Left colon (tissue), 2 donors: Measurements from ENCODE around the gene MYH6. TPM values are rescaled to one million over a fixed set of nuclear protein-coding genes. Genes with fewer than 3 reads are reported as not detected.

Experiments
- ATAC-seq: fragments of 200-7000 bp; cut with Tn5 transposase; one replicate; pipeline ENCODE4 v1.9.1; 2020; ENCODE audit warnings: mild to moderate bottlenecking, moderate library complexity
- DNase-seq, 2 donors: peaks; one replicate each; pipeline ENCODE4 v3.0.0-alpha.2; 2020
- intact Hi-C, 2 donors: fragments of 100-400 bp; cut with DNase I in 1 of 2; cut with micrococcal nuclease in 1 of 2; formaldehyde crosslinking; loops; one replicate each; pipeline versions ENCODE4 v1.11.2 to v1.14.0; 2022; cut with DNase I, micrococcal nuclease
- total RNA-seq, 2 donors: library from RNA; stranded (reverse); fragmentation: NEBNext Ultra II Directional; extraction: Animal tissue kit (Norgen Biotek cat#: 25700); gene quantifications; one replicate each; pipeline ENCODE4 v1.2.1, GENCODE V29; 2021
- donor health status: DM: no; HTN: no; CAD: no.
- donor health status: DM: yes; HTN: yes; CAD: no.

Gene MYH6
- total RNA-seq, 2 donors from 2014 or later: not detected

DNA sequence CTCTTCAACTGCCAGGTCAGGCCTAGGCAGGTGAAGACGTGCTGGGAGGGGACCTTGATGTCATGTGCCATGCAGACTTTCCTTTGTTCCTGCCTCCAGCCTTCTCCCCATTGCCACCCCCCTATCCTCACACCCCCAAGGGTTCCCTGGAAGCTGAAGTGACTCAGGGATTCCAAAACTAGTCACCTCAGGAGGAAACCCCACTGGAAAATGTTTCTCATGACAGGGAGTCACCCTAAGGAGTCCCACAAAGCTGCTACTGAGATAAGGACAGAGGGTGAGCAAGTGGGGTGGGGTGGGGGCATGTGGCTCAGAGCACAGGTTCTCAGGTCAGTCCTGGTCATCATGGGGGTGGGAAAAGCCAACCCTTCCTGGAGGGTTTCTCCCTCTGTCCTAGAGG lies 37.9 kb downstream of the MYH6 start:
- DNase-seq: no peak
- no peak for ATAC-seq
- intact Hi-C loops: no loop called here

DNA sequence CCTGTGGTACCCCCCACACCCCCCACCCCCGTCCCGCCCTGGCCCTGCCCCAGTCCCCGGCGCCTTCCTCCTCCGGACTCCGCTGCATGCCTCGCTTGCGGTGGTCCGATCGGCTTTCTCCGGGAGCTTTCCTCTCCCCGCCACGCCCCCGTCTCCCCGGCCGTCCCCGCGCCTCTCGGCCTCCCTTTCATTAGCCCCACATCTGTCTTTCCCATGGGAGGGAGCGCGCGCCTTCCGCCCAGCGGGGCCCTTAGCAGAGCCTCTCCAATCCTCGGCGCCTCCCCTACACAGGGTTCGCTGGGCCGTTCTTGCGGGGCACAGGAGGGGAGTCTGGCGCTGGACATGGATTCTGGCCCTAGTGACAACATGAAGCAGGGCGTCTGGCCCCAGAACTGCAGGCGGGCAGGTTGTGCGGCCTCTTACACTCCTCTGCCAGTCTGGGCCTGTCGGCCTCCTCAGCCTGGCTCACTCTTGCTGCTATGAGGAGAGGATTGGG lies 41.6 kb downstream of the MYH6 start:
- intact Hi-C loops: no loop called here
- ATAC-seq (peak; percentile 21), DNase-seq (peak; percentile 47 to 52)

DNA sequence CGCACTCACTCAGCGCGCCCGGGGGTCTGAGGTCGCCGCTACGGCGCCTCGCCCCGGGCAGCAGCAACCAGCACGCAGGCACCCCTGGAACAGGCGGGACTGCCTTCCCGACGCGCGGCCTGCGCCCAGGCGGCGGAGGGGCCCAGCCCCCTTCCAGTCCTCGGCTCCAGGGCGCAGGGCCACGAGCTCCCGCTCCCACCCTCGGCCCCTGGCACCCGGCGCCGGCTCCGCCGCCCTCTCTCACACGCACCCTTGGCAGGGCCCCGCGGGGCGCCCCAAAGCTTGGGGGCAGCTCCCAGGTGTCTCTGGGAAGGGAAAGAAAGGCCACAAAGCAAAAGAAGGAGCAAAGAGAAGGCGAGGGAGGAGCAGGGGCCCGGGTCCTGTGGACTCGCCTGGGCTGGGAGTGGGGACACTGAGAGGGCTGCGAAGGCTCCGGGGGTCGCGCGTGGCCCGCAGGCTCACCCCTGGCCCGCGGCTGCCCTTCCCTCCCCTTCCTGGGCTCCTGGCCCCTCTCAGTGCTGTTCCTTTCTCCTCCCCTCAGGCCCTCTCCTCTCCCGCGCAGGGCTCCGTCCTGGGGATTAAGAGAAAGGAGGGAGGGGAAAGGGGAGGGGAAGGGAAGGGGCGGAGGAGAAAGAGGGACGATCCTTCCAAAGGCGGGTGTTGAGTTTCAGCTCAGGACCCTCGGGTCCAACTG lies 42.2 kb downstream of the MYH6 start:
- intact Hi-C loops: no loop called here
- DNase-seq: peak in 1 of 2 donors; percentile 36
- peak; percentile 28 for ATAC-seq

DNA sequence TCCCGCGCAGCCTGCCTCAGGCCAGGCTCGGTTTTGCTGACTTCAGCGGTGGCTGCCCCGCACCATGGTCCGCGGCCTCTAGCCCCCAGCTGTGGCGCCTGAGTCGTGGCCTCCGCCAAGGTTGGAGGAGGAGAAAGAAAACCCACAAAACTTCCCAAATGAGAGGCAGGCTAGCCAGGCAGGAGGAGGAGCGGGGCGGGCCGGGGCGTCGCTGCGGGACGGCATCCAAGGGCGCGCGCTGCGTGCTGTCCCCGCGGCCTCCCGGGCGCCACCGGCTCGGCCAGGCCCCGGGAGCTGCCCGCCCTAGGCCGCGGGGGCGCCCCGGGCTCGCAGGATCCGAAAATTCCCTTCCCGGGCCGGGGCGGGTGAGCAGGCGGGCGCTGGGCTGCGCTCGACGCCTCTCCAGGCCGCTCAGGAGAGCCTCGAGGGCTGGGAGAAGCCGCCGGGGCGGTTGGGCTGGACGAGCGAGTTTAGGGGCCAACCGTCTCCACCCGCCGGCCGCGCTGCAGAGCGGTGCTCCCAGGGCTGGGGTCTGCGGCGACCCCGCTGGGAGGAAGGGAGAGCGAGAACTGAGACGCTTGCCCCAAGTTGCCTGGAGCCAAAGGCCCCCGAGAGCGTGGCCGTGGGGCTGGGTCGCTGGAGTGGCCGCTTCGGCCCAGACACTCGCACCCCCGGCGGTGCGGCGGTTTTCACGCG lies 42.9 kb downstream of the MYH6 start, which contains the start of gene EFS:
TSS of gene EFS (minus strand) at position 137 of the 696 bp plus-strand sequence. CDS start 147 bp downstream, outside the sequence.
- ATAC-seq (peak; percentile 12), DNase-seq (no peak)
- intact Hi-C loops: no loop called here

DNA sequence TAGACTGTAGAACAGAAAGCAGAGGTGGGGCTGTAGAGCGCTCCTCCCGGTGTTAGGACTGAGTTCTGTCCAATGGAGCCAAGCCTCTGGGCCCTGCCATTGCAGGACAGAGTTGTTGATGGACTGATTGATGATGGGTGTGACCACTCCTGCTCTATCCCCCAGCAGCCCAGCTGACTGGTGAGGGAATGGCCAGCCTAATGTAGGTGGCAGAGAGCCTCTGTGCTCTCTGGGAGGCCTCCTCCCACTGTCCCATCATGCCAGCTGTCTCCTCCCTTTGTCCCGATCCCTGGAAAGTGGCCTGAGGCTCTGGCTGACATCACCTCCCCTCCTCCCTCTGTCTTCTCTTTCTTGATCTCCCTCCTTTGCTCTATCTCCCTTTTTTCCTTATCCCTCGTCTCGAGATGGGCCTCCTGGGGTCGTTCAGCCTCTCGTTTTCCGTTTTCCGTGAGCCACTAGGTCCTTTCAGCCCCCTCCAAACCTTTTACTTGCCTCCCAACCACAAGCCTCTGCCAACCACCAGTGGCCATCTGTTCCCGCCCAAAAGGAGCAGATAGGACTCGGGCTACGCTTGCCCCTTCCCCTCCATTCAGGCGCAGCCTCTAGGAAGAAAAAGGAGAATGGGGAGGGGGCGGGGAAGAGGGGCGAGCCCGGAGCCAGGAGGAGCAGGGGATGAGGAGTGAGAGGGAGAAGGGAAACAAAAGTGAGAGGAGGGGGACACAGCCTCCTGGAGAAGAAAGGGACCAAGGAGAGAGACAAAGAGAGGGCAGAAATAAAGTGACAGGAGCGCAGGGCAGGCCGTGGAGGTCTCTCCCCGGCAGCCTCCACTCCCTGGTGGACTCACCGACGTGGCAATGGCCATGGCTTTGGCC lies 43.7 kb downstream of the MYH6 start:
- intact Hi-C loops: no loop called here
- DNase-seq: no peak
- ATAC-seq: no peak

DNA sequence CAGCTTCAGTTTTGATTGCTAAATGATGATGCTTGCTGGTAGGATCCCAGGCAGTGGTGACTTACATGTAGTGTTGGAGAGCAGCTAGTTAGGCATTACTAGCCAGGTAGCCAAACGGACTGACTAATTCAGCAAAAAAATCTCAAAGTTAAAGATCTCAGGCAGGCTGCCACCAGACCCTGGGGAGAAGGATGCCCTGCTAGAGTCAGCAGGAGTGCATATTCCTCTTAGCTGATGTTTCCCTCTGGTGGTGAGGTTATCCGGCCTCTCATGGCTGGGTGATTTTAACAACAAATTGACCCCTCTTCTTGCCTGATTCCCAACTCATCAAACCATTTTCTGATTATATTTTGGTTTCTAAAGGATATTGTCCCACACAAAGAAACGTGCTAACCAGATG lies 45.9 kb downstream of the MYH6 start:
- intact Hi-C loops: no loop called here
- DNase-seq: no peak
- ATAC-seq: no peak

DNA sequence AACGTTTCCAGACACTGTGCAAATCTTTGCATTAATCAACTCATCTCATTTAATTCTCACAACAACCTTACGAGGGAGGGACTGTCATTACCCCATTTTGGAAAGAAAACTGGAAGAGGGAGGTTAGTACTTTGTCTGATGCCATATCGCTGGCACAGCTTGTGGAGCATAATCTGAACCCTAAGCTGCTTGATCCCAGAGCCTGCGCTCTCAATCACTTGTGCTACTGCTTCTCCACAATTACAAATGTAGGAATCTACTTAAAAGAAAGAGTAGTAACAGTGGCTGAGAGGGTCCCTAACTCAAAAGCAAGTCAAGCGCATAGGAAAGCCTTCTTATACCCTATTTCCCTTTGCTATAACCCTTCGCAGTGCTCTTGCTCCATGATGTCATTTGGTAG lies 46.3 kb downstream of the MYH6 start:
- intact Hi-C loops: no loop called here
- DNase-seq (no peak), ATAC-seq (no peak)

DNA sequence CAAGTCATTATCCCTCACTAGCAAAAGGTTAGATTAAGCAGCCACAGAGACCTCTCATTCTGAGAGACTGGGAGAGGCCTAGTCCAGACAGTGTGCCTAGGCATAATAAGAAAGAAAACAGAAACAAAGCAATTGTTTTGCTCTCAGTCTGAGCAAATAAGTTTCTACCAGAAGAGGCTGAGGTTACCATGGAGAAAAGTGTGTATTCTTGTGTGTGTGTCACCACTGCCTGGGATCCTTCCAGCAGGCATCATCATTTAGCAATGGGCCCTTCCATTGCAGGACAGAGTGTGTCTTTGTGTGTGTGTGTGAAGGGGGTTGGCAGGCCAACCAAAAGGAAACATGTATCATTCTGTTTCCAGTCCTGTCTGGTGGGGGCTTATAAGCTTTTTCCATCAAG lies 46.8 kb downstream of the MYH6 start:
- intact Hi-C loops: no loop called here
- ATAC-seq: no peak
- no peak for DNase-seq

DNA sequence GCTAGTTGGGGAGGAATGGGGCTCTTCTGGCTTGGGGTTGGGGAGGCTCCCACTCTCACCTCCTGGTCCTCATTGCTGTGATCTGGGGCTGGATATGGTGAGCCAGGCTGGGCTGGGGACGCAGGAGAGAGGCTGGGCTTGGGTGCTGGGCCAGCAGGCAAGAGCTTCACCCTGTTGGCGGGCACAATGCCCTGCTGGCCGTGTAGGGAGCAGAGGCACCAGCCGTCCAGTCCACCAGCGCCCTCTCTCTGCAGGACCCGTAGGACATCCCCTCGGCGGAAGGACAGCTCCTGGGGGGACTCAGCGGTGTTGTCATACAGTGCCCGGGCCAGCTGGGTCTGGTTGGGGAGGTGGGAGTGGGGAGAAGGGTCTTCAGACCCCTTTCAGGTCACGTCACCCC lies 47.6 kb downstream of the MYH6 start:
- intact Hi-C loops: no loop called here
- ATAC-seq: no peak

DNA sequence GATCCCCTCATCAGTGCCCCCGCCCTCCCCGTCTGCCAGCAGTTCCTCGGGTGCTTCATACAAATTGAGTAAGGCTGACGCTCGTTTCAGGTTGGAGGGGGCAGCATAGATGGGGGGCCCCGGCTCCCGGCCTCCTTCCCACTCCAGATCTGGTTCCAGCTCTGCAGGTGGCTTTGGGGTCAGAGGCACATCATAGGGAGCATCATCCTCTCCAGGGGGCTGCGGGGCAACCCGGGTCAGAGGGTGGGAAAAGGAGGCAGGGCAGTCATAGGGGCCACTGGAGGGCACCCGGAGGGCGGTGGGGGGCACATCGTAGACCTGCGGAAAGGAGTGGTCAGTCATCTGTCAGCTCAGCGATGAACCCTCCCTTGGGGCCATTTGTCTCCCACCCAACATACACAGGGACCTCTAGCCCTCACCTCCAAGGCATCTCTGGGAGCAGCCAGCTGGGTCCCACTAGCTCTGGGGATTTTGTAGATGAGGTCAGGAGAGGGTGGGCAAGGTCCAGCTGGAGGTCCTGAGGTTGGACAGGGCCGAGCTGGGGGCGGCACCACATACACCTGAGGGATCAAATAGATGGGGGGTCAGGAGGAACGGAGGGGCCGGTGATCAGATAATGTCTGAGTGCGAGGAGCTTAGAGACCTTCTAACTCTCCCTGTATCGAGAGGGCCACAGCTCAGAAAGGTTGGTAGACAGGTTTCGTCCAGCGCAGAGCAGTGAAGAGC lies 48.2 kb downstream of the MYH6 start:
- intact Hi-C loops: no loop called here
- DNase-seq (no peak), ATAC-seq (no peak)

More for the DNA sequence above, 47.6 kb downstream of the MYH6 start:
- DNase-seq: no peak

DNA sequence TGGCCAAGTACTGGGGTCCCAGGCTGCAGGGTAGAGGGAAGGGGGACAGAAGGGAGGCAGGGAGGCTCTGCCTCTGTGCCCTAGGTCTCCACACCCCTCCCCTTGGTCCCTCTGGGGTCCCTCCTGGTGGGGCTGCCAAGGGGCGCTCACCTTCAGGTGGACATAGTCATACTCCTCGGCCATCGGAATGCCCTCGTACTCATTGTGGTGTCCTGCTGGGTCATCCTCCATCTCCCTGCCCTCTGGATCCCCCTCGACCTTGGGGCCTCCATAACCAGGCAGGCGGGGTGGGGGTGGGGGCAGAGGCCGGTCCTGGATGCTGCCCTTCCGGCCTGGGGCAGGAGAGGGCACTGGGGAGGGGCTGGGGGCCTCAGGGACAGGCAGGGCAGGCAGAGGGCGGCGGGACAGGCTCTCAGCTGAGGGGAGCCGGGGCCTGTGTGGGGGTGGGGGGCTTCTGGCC lies 48.9 kb downstream of the MYH6 start:
- ATAC-seq (no peak), DNase-seq (no peak)
- intact Hi-C loops: no loop called here

DNA sequence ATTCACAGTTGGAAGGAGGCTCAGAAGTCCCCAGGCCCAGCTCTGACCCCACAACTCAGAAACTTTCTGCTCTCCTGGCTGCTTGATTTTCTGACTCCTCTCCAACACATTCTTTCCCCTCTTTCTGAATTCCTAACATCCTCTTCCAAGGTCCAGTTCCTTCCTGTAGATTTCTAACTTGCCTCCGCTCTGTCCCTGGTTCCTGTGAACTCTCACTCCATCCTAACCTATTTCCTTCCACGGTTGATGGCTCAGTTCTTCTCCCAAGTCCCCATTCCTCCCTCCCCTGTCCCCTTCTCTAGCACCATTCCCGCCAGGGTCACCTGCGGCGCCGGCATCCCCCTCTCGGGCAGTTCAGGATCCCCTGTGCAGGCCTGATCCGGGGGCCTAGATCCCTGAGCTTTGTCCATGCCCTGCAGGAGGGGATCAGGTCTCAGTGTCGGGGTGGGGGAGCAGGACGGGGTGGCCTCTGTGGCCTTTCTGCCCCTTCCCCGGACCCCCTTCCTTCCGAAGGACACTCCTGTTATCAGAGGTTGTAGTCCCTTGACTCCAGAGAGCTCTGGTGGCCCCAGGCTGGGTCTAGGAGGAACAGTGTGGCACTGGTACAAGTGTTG lies 49.4 kb downstream of the MYH6 start:
- DNase-seq (no peak), ATAC-seq (no peak)
- intact Hi-C loops: no loop called here

DNA sequence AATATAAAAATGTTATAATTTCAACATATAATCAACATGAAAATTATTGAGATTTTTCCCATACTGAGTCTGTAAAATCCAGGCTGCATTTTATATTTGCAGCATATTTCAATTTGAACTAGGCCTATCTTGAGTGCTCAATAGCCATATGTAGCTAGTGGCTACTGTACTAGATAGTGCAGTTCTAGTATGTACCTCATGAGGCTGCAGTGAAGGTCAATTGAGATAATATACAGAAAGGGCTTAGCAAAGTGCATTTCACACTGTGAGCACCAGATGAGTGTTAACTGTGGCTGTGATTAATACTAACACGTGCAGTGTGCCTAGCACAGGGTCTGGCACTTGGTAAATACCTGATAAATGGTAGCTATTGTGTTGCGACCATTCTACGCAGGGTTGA lies 50.0 kb downstream of the MYH6 start:
- DNase-seq (no peak), ATAC-seq (no peak)
- intact Hi-C loops: no loop called here

DNA sequence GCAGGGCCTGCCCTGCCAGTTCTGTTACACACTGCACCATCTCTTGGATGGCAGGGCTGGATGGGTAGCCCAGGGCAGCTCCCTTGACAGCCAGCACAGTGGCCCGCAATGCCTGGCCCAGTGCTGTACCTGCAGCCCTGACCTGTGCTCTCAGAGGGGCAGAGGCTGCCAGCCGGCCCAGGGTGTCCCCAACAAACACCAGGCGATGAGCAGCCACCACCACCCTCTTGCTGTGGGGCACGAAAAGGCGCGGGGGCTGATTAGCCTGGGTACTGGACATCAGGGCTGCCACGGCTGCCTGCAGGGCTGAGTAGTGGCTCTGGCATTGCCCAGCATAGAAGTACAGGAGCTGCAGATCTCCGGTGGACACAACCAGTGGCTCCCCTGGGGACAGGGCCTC lies 50.8 kb downstream of the MYH6 start:
- no peak for DNase-seq
- intact Hi-C loops: no loop called here
- ATAC-seq: no peak

DNA sequence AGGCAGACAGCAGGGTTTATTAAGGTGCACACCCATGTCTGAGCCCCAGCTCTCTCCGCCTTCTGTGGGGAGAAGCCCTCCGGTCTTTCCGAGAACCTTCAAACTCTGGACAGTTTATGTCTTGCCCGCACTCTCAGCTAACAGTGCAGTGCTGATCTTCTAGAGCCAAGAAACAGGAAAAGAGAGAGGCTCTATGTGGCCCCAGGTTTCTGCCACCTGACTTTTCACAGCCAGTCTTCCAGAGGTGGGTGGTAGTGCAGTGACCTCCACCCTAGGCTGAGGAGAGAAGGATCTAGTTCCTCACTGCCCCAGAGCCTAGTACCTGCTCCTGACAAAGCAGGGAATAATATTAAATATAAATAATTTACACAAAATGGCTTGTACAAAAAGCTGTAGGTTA lies 51.4 kb downstream of the MYH6 start:
- intact Hi-C loops: no loop called here
- no peak for ATAC-seq
- DNase-seq: no peak

DNA sequence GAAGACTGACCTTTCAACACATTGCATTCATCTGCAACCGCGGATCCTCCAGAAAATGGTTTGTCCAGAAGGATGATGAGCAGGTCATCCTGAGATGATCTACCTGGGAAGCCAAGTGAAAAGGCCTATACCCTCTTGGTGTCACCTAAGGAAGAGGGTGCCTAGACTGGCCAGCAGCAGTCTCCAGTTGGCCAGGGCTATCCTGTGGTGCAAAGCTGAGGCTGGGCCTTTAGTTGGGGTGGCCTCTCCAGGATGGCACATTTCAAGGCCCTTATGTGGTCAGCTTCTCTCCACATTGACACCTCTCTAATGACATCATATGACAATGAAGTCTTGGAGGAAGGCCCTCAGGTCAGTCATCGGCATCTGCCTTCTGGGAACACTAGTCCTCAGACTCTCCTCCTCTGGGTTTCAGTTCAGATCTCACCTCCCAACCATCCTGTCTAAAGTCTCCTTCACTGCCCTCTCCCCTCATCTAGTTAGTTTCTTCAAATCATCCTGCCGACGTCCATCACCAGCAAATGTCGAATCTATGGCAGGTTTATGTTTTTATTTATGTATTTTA lies 52.1 kb downstream of the MYH6 start:
- intact Hi-C loops: no loop called here
- no peak for DNase-seq
- ATAC-seq: no peak

DNA sequence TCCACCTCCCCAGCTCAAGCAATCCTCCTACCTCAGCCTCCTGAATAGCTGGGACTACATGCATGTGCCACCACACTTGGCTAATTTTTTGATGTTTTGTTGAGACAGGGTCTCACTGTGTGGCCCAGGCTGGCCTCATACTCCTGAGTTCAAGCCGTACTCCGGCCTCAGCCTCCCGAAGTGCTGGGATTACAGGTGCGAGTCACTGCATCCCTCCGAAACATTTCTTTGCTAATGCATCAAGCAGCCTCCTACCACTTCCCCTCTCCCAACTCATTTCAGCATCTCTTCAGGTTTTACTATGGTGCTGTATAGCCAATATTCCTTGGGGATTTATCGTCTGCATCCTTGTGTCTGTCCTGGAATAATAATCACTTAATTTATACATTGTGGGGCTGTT lies 53.1 kb downstream of the MYH6 start:
- DNase-seq (no peak), ATAC-seq (no peak)
- intact Hi-C loops: no loop called here

DNA sequence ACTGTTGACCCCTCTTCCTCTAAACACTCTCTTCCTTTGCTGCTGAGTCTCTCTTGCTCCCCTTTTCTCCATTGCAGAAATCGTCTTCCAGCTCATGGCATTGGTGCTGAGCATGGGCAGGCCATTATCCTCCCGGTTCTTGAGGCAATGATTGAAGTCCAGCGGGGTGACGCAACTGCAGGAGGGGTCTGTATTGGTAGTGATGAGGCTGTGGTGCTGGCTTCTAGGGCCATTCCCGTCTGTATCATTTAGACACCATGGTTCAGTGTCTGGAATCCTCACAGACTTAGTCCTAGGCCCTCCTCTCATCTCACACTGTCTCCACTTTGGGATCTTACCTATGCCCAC lies 54.7 kb downstream of the MYH6 start:
- intact Hi-C loops: no loop called here
- DNase-seq (no peak), ATAC-seq (no peak)
